Measurements from ENCODE around the gene CLDN15. TPM values are rescaled to one million over a fixed set of nuclear protein-coding genes. Genes with fewer than 3 reads are reported as not detected.

CLDN15 gene
- total RNA-seq, 1 donor from 2014 or later, result 17.4 TPM

GRCh38 chr7:101226721-101227120, 10.9 kb downstream of the CLDN15 start:
- intact Hi-C loops (cut with DNase I), result no loop called here
- no peak for ATAC-seq
- DNase-seq (ENCODE audit: low spot score), result no peak

DNA sequence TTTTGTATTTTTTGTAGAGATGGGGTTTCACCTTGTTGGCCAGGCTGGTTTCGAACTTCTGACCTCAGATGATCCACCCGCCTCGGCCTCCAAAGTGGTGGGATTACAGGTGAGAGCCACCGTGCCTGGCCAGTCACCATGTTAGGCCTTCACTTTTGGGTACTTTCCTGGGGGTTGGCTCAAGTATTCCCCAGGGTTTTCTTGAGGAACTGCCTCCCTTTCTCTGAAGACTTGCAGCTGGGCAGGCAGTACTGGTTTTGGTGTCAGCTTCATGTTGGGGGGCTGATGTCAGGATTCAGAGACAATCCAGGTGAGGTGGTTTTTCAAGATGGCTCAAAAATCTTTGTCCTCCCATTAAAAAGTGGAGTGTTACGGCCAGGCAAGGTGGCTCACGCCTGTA, 12.0 kb downstream of the CLDN15 start:
- ATAC-seq (no peak), DNase-seq (ENCODE audit: low spot score) (no peak)
- intact Hi-C loops (cut with DNase I), result no loop called here

DNA sequence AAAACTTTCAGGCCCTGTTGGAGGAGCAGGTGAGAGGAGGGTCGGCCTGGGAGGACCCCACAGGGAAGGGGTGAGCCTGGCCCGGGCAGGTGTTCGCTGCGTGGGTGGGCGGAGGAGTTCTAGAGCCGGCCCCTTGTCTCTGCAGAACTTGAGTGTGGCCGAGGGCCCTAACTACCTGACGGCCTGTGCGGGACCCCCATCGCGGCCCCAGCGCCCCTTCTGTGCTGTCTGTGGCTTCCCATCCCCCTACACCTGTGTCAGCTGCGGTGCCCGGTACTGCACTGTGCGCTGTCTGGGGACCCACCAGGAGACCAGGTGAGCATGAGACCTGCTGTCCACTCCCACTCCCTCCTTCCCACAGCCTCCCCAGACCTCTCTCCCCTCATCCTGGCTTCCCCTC, 14.1 kb downstream of the CLDN15 start:
- no peak for ATAC-seq

GRCh38 chr7:101222275-101222830, 15.2 kb downstream of the CLDN15 start:
- intact Hi-C loops (cut with DNase I), result no loop called here
- DNase-seq (ENCODE audit: low spot score) (no peak), ATAC-seq (no peak)

More for the DNA sequence above, 14.1 kb downstream of the CLDN15 start:
- DNase-seq (ENCODE audit: low spot score), result no peak
- intact Hi-C loops (cut with DNase I), result no loop called here

DNA sequence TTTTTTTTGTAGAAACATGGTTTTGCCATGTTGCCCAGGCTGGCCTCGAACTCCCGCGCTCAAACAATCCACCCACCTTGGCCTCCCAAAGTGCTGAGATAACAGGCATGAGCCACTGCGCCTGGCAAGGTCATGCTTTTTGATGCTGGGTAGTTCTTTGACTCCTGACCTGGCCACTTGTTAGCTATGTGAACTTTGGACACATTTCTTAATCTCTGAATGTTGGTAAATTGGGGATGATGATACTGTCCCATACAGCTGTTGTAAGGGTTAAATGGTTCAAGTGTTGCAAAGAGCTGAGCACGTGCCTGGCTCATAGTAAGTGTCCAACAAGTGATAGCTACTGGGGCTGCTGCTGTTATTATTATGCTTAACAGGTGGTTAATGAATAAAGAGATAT, 17.3 kb downstream of the CLDN15 start:
- DNase-seq (ENCODE audit: low spot score) (no peak), ATAC-seq (no peak)
- intact Hi-C loops (cut with DNase I), result no loop called here

- ATAC-seq, result no peak
- DNase-seq (ENCODE audit: low spot score), result no peak
- intact Hi-C loops (cut with DNase I), result no loop called here
These were observed 19.1 kb downstream of the CLDN15 start for GRCh38 chr7:101218236-101219125.

- intact Hi-C loops (cut with DNase I), result no loop called here
- DNase-seq (ENCODE audit: low spot score), result peak; percentile 97
- ATAC-seq, result peak; percentile 96
These were observed 20.0 kb downstream of the CLDN15 start, which contains the start of the genes PLOD3 and ZNHIT1 for GRCh38 chr7:101217388-101218235. PLOD3 (minus strand) TSS chr7:101217581; CDS start chr7:101217274, 307 bp downstream. ZNHIT1 (plus strand) TSS chr7:101218165; CDS start chr7:101218196, 31 bp downstream.

GRCh38 chr7:101216860-101217387, 20.7 kb downstream of the CLDN15 start:
- ATAC-seq (no peak), DNase-seq (ENCODE audit: low spot score) (no peak)
- intact Hi-C loops (cut with DNase I), result no loop called here

GRCh38 chr7:101216001-101216859, 21.4 kb downstream of the CLDN15 start:
- ATAC-seq (no peak), DNase-seq (ENCODE audit: low spot score) (no peak)
- intact Hi-C loops (cut with DNase I), result no loop called here

GRCh38 chr7:101212014-101212413, 25.6 kb downstream of the CLDN15 start:
- ATAC-seq (no peak), DNase-seq (ENCODE audit: low spot score) (no peak)
- intact Hi-C loops (cut with DNase I), result no loop called here

GRCh38 chr7:101211501-101211900, 26.1 kb downstream of the CLDN15 start:
- ATAC-seq, result no peak
- DNase-seq (ENCODE audit: low spot score), result no peak
- intact Hi-C loops (cut with DNase I), result no loop called here

- no peak for ATAC-seq
- intact Hi-C loops (cut with DNase I), result no loop called here
These were observed 27.5 kb downstream of the CLDN15 start for GRCh38 chr7:101210143-101210542.

GRCh38 chr7:101208794-101209193, 28.8 kb downstream of the CLDN15 start:
- ATAC-seq (no peak), DNase-seq (ENCODE audit: low spot score) (no peak)
- intact Hi-C loops (cut with DNase I), result no loop called here

More at GRCh38 chr7:101210143-101210542, 27.5 kb downstream of the CLDN15 start:
- no peak for DNase-seq (ENCODE audit: low spot score)

DNA sequence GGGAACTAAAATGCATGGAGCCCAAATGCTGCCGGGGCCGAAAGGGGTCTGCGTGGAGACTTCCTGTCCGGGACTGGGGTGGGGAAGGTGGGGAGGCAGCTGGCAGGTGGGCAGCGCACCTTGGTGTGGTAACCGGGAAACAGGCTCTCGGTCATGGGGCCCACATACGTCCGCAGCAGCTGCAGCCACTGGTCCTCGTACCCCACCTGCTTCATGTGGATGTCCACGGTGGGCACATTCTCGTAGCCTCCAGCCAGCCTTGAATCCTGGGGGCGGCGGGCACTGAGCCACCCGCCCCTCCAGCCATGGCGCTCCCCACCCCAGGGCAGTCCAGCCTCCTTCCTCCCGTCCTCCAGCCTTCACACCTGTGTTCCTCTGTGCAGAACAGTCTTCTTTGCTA, 30.1 kb downstream of the CLDN15 start:
- no peak for DNase-seq (ENCODE audit: low spot score)
- intact Hi-C loops (cut with DNase I), result no loop called here
- ATAC-seq, result peak; percentile 13

- DNase-seq (ENCODE audit: low spot score) (no peak), ATAC-seq (no peak)
- intact Hi-C loops (cut with DNase I), result no loop called here
These were observed 30.9 kb downstream of the CLDN15 start for GRCh38 chr7:101206665-101207042.

DNA sequence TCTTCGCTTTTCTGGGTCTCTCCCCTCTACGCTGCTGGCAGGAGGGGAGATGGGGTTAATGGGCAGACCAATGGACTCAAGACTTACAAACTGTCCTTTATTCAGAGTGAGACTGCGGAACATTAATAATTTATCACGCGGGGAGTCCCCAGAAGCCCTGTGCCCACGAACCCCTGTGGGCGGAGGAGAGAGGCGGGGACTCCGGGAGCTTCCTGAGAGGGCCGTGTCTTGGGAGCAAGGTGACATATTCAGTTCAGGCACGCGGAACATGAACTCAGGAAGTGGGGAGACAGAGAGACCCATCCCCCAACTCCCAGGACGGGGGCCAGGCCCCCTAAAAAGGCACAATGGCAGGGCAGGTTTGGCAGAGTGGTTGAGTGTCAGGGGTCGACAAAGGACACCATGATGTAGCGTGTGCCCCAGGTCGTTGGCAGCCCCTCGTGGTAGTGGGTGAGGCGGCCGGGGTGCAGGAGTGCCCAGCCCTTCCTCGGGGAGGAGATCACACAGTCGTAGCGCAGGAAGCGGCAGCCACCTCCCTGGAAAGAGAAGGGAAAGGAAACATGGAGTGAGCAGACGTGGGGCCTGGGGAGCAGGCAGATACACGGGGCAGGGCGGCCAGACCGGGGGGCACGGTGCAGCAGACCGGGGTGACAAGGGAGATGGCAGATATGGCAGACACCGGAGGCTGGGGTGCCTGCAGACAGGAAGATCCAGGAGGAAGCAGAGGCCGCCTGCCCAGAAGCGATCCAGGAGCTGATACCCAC, 31.5 kb downstream of the CLDN15 start:
- intact Hi-C loops (cut with DNase I), result no loop called here
- DNase-seq (ENCODE audit: low spot score) (no peak), ATAC-seq (no peak)
